Endothelial cell of umbilical vein (primary cell): Measurements from ENCODE around the gene XRCC2.

Experiments used
- CTCF ChIP-seq, 2 donors: IDR thresholded peaks; 1 replicate in 1 of 2; 2 replicates in 1 of 2; pipeline ENCODE4 v1.5.1; 2011; ENCODE audit warnings: low read length in 2 of 2, mild to moderate bottlenecking in 2 of 2, moderate library complexity in 2 of 2, control low read depth in 1 of 2, inconsistent platforms in 1 of 2, low read depth in 1 of 2; ENCODE audit not compliant: insufficient read depth in 1 of 2; ENCODE audit errors: extremely low read depth in 1 of 2
- FOS ChIP-seq: IDR thresholded peaks from 2 replicates; pipeline ENCODE4 v1.6.1; 2011; ENCODE audit warnings: mild to moderate bottlenecking, low read length, moderate library complexity, borderline replicate concordance; ENCODE audit not compliant: insufficient read depth
- MAX ChIP-seq: IDR thresholded peaks from 2 replicates; pipeline ENCODE4 v1.6.1; 2011; ENCODE audit not compliant: insufficient read depth, insufficient read length
- POLR2A ChIP-seq: IDR thresholded peaks from 2 replicates; pipeline ENCODE4 v1.6.1; 2012; ENCODE audit warnings: low read depth, mild to moderate bottlenecking, control low read depth, low read length
- POLR2AphosphoS5 ChIP-seq: IDR thresholded peaks from 2 replicates; pipeline ENCODE4 v1.6.1; 2012; ENCODE audit warnings: low read depth, mild to moderate bottlenecking, control low read depth, low read length, moderate library complexity; ENCODE audit not compliant: insufficient read depth

DNA sequence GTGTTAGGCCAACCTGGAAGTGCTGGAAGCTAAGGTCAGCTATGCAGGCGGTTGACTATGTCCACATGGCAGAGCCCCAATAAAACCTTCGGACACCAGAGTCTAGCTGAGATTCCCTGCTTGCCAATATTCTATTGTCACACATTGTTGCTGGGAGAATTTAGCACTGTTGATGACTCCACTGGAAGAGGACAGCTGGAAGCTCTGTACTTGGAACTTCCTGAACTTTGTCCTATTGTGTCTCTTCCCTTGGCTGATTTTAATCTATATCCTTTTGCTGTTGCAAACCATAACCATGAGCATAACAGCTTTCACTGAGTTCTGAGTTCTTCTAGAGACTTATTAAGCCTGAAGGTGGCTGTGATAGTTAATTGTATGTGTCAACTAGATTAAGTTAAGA is 12.0 kb downstream of the XRCC2 start:
- TF ChIP-seq CTCF (IDR thresholded peaks at IDR 0.05; ENCODE audit: extremely low read depth in 1 of 2, insufficient read depth in 1 of 2, low read depth in 1 of 2, low read length in 2 of 2) (no peak), POLR2A (peak; percentile 18), MAX (no peak), POLR2AphosphoS5 (no peak), FOS (no peak)
